Left kidney (tissue), 2 donors: ENCODE results near the gene MS4A4E. TPM values are rescaled to one million over a fixed set of nuclear protein-coding genes. Genes with fewer than 3 reads are reported as not detected.
"Not testable (repeated sequence)": the region's sequence is repeated elsewhere in the genome, so short reads cannot be mapped to it uniquely, and the experiment has no call there.

Experiments used
- DNase-seq: peaks from one replicate; pipeline ENCODE4 v3.0.0-alpha.2; 2013
- polyA plus RNA-seq: library from polyadenylated mRNA; unstranded; fragments of 120-200 nt; gene quantifications from one replicate; pipeline ENCODE4 v1.2.1, GENCODE V29; 2013; ENCODE audit not compliant: insufficient read length

Gene MS4A4E
- polyA plus RNA-seq, 1 donor = 0.76 TPM

- no peak for DNase-seq
These were observed 21.2 kb downstream of the MS4A4E start for GRCh38 chr11:60221692-60222091.

DNA sequence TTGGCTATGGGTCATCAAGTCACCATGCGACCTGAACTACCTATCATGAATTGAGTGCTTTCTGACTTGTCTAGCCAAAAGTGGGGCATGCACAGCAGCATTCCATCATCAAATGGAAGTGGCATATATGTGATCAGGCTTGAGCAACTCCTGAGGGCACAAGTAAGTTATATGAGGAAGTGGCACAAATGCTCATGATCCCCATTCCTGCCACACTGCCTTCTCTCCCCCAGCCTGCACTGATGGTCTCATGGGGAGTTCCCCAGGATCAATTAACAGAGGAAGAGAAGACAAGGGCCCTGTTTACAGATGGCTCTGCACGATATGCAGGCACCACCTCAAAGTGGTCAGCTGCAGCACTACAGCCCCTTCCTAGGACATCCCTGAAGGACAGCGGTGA is 21.8 kb downstream of the MS4A4E start:
- no peak for DNase-seq

DNA sequence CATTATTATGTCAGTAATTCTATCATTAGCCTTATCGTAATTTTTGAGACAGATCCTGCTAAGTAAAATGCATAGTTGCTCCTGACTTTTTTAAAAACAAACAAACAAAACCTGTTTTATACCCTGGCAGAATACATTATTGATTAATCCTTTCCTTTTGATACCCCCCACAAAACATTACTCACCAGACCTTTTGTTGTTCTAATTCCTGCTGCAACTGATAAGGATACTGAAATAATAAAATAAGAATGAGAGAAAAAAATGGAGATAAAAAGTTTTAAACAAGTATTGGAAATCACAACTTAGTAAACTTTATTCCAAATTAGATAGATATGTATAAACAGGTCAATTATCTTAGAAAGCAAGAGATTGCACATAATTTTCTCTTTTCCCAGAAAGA is 28.6 kb downstream of the MS4A4E start:
- no peak for DNase-seq

DNA sequence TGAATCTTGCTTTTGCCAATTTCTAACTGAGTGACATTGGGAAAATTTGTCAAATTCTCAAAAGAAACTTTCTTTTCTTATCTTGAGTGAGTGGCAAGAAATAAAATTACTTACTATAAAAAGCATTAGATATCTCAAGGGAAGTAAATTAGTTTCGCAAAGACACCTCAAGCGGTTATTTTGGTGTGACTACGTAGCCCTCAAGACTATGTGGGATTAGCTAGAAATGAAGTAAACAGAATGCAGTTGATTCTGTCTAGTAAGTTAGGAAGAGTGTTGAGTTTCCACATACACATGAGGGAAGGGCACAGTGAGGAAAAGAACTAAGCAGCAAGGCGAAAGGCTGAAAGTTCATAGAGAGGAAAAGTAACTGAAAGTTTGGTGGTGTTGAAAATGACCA is 31.7 kb downstream of the MS4A4E start:
- DNase-seq = no peak

DNA sequence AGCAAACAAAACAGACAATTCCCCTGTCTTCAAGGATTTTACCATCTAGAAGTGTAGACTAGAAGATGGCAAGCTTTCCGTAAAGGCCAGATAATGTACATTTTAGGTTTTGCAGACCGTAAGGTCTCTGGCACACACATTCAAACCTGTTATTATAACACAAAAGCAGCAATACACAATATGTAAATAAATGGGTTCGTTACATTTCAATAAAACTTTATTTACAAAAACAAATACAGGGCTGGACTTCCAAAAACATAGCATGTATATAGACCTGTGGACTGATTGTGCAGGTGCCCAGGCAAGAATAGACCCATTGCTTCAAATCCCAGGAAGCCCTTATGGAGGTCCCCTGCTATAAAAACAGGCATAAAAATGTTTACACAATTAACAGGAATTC is 33.0 kb downstream of the MS4A4E start:
- no peak for DNase-seq

DNA sequence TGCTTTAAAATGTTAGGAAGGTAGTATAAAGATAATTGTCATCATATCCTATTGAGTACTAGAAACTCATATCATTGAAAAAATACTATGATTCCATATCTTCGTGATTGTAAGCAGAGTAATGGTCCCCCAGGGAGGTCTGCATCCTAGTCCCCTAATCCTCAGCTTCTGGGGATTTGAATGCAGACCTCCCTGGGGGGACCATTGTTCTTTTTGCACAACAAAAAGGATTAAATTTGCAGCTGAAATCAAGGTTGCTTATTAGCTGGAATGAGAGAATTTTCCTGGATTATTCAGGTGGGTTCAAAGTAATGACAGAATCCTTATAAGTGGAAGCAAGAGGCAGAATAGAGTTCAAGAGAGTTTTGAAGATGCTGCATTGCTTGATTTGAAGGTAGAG is 34.0 kb downstream of the MS4A4E start:
- DNase-seq = no peak

GRCh38 chr11:60208146-60208895 is 34.6 kb downstream of the MS4A4E start:
- no peak for DNase-seq

DNA sequence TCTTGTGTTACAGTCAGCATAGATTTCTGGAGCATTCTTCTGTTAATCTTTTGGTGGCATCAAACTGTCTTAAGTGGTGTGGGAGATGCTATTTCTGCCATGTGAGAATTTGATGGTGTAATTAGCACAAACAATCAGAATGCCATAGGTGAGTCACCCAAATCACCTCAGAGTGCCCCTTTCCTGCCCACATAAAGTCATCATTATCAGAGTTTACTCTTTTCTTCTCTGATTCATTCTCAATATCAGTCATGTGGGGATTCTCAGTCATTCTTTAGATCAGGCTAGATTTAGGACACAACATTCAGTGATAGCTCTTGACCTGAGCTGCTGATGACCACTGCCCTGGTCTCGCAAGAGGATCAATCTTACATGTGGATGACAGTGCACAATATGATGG is 36.3 kb downstream of the MS4A4E start:
- DNase-seq = no peak

DNA sequence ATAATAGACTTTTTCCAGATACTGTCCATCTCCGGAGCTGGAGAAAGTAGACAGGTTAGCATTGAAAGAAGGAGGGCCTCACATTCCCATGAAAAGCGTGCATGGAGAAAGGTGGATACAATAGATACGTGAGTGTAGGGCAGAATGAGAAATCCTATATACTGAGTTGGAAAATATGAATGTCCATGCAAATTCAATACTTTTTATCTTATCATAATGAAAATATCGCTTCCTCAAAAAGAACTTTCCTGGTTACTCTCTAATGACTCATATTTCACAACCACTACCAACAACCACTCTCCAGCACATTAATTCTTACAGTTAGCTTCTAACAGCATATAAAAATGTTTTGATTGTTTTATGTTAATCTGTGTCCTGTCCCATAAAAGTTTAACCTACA is 38.0 kb downstream of the MS4A4E start:
- no peak for DNase-seq

DNA sequence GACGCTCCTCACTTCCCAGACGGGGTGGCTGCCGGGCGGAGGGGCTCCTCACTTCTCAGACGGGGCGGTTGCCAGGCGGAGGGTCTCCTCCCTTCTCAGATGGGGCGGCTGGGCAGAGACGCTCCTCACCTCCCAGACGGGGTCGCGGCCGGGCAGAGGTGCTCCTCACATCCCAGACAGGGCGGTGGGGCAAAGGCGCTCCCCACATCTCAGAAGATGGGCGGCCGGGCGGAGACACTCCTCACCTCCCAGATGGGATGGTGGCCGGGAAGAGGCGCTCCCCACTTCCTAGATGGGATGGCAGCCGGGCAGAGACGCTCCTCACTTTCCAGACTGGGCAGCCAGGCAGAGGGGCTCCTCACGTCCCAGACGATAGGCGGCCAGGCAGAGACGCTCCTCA is 41.6 kb downstream of the MS4A4E start:
- DNase-seq = not testable (repeated sequence)

GRCh38 chr11:60197442-60197841 is 45.5 kb downstream of the MS4A4E start:
- no peak for DNase-seq

DNA sequence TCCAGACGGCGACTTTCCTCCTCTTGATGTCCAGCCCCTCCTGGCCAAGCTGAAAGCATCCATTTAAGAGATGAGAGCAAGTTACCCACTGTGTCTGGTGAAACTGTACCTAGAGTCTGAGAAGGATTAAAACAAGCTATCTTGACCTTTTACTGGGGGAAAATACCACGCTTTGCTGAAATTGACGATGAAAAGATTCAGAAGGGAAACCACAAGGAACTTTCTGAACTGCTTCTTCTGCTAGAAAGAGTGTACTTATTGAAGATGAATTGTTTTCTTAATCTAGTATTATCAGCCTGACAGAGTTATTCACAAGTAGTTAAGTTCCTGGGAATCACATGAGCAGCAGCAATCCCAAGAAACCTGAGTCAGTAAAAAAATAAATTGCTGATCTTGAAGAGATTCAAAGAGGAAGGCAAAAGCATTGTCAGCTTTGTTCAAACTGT is 47.0 kb downstream of the MS4A4E start:
- no peak for DNase-seq

- no peak for DNase-seq
These were observed 48.4 kb downstream of the MS4A4E start for GRCh38 chr11:60194511-60194910.

GRCh38 chr11:60193687-60194433 is 49.1 kb downstream of the MS4A4E start:
- DNase-seq = peak; percentile 30

DNA sequence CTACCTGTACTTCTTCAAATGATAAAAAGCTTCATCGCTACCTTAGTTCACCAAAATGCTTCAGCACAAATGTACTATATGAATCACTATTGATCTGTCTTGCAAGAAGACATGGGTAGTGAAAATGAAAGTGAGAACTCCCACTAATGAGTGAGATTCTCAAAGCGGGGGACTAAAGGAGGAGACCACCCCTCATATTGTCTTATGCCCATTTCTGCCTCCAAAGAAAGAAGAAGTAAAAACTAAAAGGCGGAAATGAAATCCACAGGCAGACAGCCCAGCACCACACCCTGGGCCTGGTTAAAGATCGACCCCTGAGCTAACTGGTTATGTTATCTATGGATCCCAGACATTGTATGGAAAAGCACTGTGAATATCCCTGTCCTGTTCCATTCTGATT is 50.4 kb downstream of the MS4A4E start:
- DNase-seq = not testable (repeated sequence)

DNA sequence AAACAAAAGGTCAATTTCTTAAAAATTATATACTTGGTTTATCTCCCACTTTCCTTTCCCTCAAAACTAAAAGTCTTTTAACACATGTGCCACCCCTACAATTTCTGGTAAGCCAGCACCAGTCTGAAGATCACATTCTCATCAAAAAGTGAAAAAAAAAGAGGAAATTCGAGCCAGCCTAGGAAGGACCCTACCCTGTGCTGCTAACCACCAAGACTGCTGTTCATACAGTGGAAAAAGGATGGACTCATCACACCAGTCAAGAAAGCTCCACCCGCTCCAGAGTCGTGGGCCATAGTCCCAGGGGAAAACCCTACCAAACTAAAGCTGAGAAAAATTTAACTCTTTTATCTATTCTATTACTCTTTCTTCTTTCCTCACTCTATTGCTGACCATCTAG is 54.5 kb downstream of the MS4A4E start:
- not testable (repeated sequence) for DNase-seq

DNA sequence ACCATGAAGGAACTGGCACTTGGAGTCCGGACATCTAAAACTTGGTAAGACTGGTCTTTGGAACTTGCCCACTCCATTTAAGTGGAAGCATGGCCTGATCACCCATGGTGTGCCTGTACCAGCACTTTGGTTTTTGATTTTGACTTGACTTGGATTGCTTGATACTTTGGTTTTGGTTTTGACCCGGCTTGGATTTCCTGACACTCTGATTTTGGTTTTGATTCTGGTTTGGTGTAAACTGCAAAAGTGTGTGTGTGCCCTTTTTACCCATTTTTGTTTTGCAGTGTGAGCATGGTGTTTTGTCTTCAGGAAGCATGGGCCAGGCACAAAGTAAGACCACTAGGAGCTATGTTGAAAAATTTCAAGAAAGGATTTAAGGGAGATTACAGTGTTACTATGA is 56.8 kb downstream of the MS4A4E start:
- not testable (repeated sequence) for DNase-seq

- not testable (repeated sequence) for DNase-seq
These were observed 57.5 kb downstream of the MS4A4E start for GRCh38 chr11:60185512-60185827.

GRCh38 chr11:60184824-60185511 is 58.0 kb downstream of the MS4A4E start:
- DNase-seq = no peak

DNA sequence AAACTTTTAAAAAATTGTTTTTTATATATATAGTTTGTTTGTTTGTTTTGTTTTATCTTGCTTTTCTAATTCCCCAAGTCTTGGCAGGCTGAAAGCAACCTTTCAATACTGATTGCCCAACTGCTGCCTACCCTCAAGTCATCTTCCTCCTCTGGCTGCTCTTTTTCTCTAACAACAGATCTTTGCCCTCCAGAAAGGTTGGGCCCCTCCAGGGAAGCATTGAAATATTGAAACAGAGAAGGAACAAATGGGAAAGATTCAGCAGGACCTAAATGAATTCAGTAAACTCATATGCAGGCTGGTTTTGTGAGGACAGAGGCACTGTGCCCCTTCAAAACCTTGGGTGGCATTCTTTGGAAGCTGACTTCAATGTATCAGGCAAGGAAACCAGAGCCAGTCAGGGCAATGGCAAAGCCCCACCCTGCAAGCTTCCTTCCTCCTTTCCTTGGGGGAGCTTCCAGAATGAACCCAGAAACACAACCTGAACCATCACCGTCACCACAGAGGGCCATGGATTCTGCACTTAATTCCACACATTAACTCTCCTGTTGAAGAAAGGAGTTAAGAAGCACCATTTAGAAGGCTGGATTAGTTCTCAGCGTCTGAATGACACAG is 59.2 kb downstream of the MS4A4E start:
- no peak for DNase-seq

DNA sequence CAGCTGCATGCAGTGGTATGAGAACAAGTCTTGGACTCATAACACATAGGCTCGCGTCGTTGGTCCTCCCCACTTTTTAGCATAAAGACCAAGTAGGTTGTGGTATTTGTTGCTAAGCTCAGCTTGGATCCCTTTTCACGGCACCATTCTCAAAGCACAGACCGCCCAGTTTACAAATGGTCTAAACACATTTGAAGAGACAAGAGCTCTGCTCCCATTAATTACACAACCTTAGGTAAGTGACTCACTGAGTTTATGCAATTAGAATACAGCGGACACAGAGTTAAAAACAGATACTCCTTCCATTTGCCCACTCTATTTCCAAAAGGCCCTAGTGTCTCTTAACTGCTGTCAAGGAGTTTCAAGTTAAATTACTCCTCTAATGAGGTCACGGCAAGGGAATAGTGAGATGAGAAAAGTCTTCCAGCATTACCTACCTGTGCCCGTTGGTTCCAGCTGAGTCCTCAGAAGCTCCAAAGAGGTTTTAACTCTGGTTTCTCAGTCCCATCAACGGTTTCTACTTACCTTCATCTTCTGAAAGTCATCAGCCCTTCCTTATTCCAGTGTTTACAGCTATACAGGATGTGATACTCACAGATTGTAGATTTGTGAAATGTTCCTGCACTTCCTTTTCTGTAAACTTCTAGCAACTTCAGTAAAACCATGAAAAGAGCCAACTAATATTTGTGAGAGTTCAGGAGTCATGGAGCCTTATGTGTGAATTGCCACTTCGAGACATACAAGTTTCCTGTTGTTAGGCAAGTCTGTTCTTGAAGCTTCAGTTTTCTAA is 60.2 kb downstream of the MS4A4E start, which contains the start of gene MS4A6A:
Gene MS4A6A (minus strand): TSS at position 543 of the 790 bp plus-strand sequence. CDS start 1,356 bp downstream, outside the sequence.
- no peak for DNase-seq

DNA sequence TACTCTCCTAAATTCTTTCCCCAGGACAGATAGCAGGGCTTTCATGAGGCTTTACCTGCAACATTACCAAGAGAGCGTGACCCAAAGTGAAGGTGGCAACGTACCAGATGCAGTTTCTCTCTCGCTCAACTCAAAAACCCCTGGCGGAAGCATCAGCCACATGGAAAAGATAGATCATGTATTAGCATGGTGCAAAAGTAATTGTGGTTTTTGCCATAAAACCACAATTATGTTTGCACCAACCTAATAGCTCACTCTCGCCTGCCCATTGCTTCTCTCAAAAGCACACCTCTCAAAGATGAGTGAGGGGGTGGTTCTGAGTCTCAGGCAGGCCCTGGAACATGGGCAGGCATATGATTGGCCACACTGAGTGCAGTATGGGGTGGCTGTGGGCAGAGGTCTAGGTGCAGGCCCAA is 67.1 kb downstream of the MS4A4E start:
- DNase-seq = no peak
